HL-60/S4 treated with phorbol 12-myristate 13-acetate at 8.2 ng/mL for 4 days and 3 days (cell line): ENCODE measurements around the gene GRIP2.

ENCODE experiments used
- in situ Hi-C: fragments of 300-500 bp; cut with MboI; formaldehyde crosslinking; loops from 2 replicates; pipeline ENCODE4 v1.15.0; 2022; ENCODE audit warnings: low sequenced_read_pairs

The GRIP2 gene

GRCh38 chr3:14488286-14489041 lies 51.7 kb downstream of the GRIP2 start:
- in situ Hi-C loops: no loop called here

GRCh38 chr3:14487821-14488220 lies 52.3 kb downstream of the GRIP2 start:
- in situ Hi-C loops: no loop called here

- in situ Hi-C loops: no loop called here
These were observed 53.1 kb downstream of the GRIP2 start for GRCh38 chr3:14487086-14487485.

- in situ Hi-C loops: no loop called here
These were observed 53.7 kb downstream of the GRIP2 start for GRCh38 chr3:14486460-14486859.

- in situ Hi-C loops: no loop called here
These were observed 54.2 kb downstream of the GRIP2 start for GRCh38 chr3:14485981-14486380.

GRCh38 chr3:14484741-14485140 lies 55.4 kb downstream of the GRIP2 start:
- in situ Hi-C loops: no loop called here

- in situ Hi-C loops: no loop called here
These were observed 56.9 kb downstream of the GRIP2 start for GRCh38 chr3:14483286-14483685.

GRCh38 chr3:14482271-14482721 lies 57.8 kb downstream of the GRIP2 start:
- in situ Hi-C loops: no loop called here

GRCh38 chr3:14481646-14482036 lies 58.5 kb downstream of the GRIP2 start:
- in situ Hi-C loops: no loop called here

GRCh38 chr3:14481018-14481645 lies 59.0 kb downstream of the GRIP2 start:
- in situ Hi-C loops: no loop called here

- in situ Hi-C loops: no loop called here
These were observed 59.7 kb downstream of the GRIP2 start for GRCh38 chr3:14480207-14481017.

- in situ Hi-C loops: no loop called here
These were observed 60.6 kb downstream of the GRIP2 start for GRCh38 chr3:14479591-14479990.

GRCh38 chr3:14478956-14479550 lies 61.1 kb downstream of the GRIP2 start:
- in situ Hi-C loops: no loop called here

GRCh38 chr3:14477311-14477935 lies 62.7 kb downstream of the GRIP2 start:
- in situ Hi-C loops: no loop called here

- in situ Hi-C loops: no loop called here
These were observed 63.4 kb downstream of the GRIP2 start for GRCh38 chr3:14476583-14477265.

- in situ Hi-C loops: no loop called here
These were observed 64.5 kb downstream of the GRIP2 start for GRCh38 chr3:14475621-14476020.

GRCh38 chr3:14474363-14475081 lies 65.6 kb downstream of the GRIP2 start:
- in situ Hi-C loops: no loop called here

GRCh38 chr3:14473411-14473891 lies 66.7 kb downstream of the GRIP2 start:
- in situ Hi-C loops: no loop called here
